K562 (cell line): ENCODE results near the gene LDAH. TPM values are rescaled to one million over a fixed set of nuclear protein-coding genes. Genes with fewer than 3 reads are reported as not detected.

Source experiments
- ATAC-seq: fragments of 200-7000 bp; cut with Tn5 transposase; 3 replicates; pipeline ENCODE4 v1.9.1; 2020; ENCODE audit warnings: moderate library complexity
- BruUV-seq: library from RNA; stranded (reverse); fragments of 400-500 nt; replicated peaks from 2 replicates; lab custom pipeline; 2021; lab: Mats Ljungman, UMichigan
- CTCF ChIA-PET: fragments of 300-600 bp; formaldehyde crosslinking; extraction: SDS; loops from one replicate; lab custom pipeline; 2021; ENCODE audit warnings: low intra/inter-chr PET ratio; lab: Yijun Ruan, JAX
- POLR2A ChIA-PET: fragments of 300-600, 350-650 bp; sonication (Branson Sonifier 250); formaldehyde crosslinking; extraction: SDS; loops from one replicate; lab custom pipeline; 2021; ENCODE audit warnings: antibody characterized with exemption, inconsistent platforms; lab: Yijun Ruan, JAX
- DNase-seq, 4 experiments: peaks; one replicate each; pipeline versions ENCODE4 v3.0.0 to v3.0.0-alpha.2; 2011 to 2018; ENCODE audit warnings: low spot score in 3 of 4, mixed read lengths in 3 of 4; ENCODE audit errors: extremely low read depth in 1 of 4
- FAIRE-seq: peaks from 2 replicates; lab custom pipeline; 2011; peaks lifted over from hg19 to GRCh38; lab: Jason Lieb, UNC
- H2AFZ ChIP-seq: 2 replicates; pipeline ENCODE4 v1.6.0; 2011; ENCODE audit warnings: low read depth, low read length, control low read depth, inconsistent platforms
- H3K27ac ChIP-seq: fragments of 200-600 bp; 3 replicates; pipeline ENCODE4 v1.8.0; 2011; ENCODE audit warnings: low read depth, mild to moderate bottlenecking, control low read depth, inconsistent platforms, low read length, moderate library complexity, mixed read lengths; ENCODE audit errors: extremely low read depth
- H3K27me3 ChIP-seq, 2 experiments: fragments of 300-600 bp in 1 of 2; 2 replicates in 1 of 2; 3 replicates in 1 of 2; pipeline versions ENCODE4 v1.6.0 to v1.8.0; 2011; ENCODE audit warnings: inconsistent platforms in 2 of 2, low read length in 2 of 2, mild to moderate bottlenecking in 1 of 2, mixed read lengths in 1 of 2, moderate library complexity in 1 of 2; ENCODE audit not compliant: control insufficient read depth in 2 of 2, insufficient read depth in 2 of 2
- H3K36me3 ChIP-seq: fragments of 300-600 bp; 3 replicates; pipeline ENCODE4 v1.8.0; 2011; ENCODE audit warnings: mild to moderate bottlenecking, low read length, inconsistent platforms; ENCODE audit not compliant: control insufficient read depth, insufficient read depth
- H3K4me1 ChIP-seq, 2 experiments: fragments of 200-600 bp in 1 of 2; replicated peaks in 1 of 2; 2 replicates in 1 of 2; 3 replicates in 1 of 2; pipeline versions ENCODE4 v1.5.1 to v1.8.0; 2011; ENCODE audit warnings: inconsistent platforms in 2 of 2, low read length in 2 of 2, mild to moderate bottlenecking in 1 of 2, mixed read lengths in 1 of 2, moderate library complexity in 1 of 2; ENCODE audit not compliant: control insufficient read depth in 2 of 2, insufficient read depth in 2 of 2
- H3K4me2 ChIP-seq: 2 replicates; pipeline ENCODE4 v1.6.1; 2011; ENCODE audit warnings: low read length, control low read depth, inconsistent platforms, mixed read lengths; ENCODE audit not compliant: insufficient read depth
- H3K4me3 ChIP-seq: fragments of 200-600 bp; sonication (generic), shearing (Covaris generic); 2 replicates; pipeline ENCODE4 v1.5.1; 2016; ENCODE audit warnings: control low read depth, inconsistent platforms
- H3K79me2 ChIP-seq: fragments of 200-600 bp; 3 replicates; pipeline ENCODE4 v1.8.0; 2011; ENCODE audit warnings: low read length, inconsistent platforms; ENCODE audit not compliant: control insufficient read depth, insufficient read depth
- H3K9ac ChIP-seq, 2 experiments: 2 replicates each; pipeline versions ENCODE4 v1.6.0 to v1.6.1; 2011; ENCODE audit warnings: low read depth in 2 of 2, low read length in 2 of 2, control low read depth in 1 of 2, inconsistent platforms in 1 of 2, mild to moderate bottlenecking in 1 of 2, mixed read lengths in 1 of 2; ENCODE audit not compliant: insufficient read depth in 1 of 2
- H3K9me1 ChIP-seq: one replicate; pipeline ENCODE4 v1.6.0; 2011; ENCODE audit warnings: inconsistent platforms, mild to moderate bottlenecking, low read length, moderate library complexity; ENCODE audit not compliant: control insufficient read depth, insufficient read depth
- H3K9me3 ChIP-seq: replicated peaks from 2 replicates; pipeline ENCODE4 v1.5.1; 2011; ENCODE audit warnings: low read depth, low read length, inconsistent platforms; ENCODE audit not compliant: control insufficient read depth, insufficient read depth
- H4K20me1 ChIP-seq: replicated peaks from 2 replicates; pipeline ENCODE4 v1.6.1; 2011; ENCODE audit warnings: low read length, inconsistent platforms, mixed read lengths; ENCODE audit not compliant: control insufficient read depth, insufficient read depth
- CHCHD3 ChIP-seq: fragments of 250-450 bp; sonication (Bioruptor Pico); IDR thresholded peaks from 2 replicates; pipeline ENCODE4 v2.1.2; 2022; ENCODE audit warnings: mild to moderate bottlenecking
- CTBP1 ChIP-seq: fragments of 450-650 bp; IDR thresholded peaks from 2 replicates; pipeline ENCODE4 v1.6.1; 2016; ENCODE audit warnings: borderline replicate concordance
- CTCFL ChIP-seq: IDR thresholded peaks from 2 replicates; pipeline ENCODE4 v1.6.1; 2011; ENCODE audit warnings: borderline replicate concordance, low read depth, mild to moderate bottlenecking, moderate library complexity, low read length; ENCODE audit not compliant: insufficient read depth, poor library complexity, severe bottlenecking
- GATA2 ChIP-seq: sonication (generic); formaldehyde crosslinking; IDR thresholded peaks from 2 replicates; pipeline ENCODE4 v1.4.0; 2020; ENCODE audit warnings: mild to moderate bottlenecking, missing genetic modification reagents
- MTA1 ChIP-seq: fragments of 450-650 bp; IDR thresholded peaks from 2 replicates; pipeline ENCODE4 v1.6.1; 2017; ENCODE audit warnings: borderline replicate concordance
- RFX1 ChIP-seq: fragments of 450-650 bp; IDR thresholded peaks from 2 replicates; pipeline ENCODE4 v1.6.1; 2016; ENCODE audit warnings: mild to moderate bottlenecking, moderate library complexity
- XRCC5 ChIP-seq: fragments of 200-400 bp; formaldehyde crosslinking; IDR thresholded peaks from 2 replicates; pipeline ENCODE4 v1.6.1; 2017; ENCODE audit warnings: low read depth, mild to moderate bottlenecking, low read length
- ZNF197 ChIP-seq: fragments of 200-800 bp; sonication (Bioruptor generic); IDR thresholded peaks from 2 replicates; pipeline ENCODE4 v1.6.1; 2016; ENCODE audit warnings: low read depth, missing genetic modification characterization, missing compliant biosample characterization
- ZNF444 ChIP-seq: fragments of 250-450 bp; sonication (Bioruptor Pico); IDR thresholded peaks from 2 replicates; pipeline ENCODE4 v1.4.0; 2020; ENCODE audit warnings: mild to moderate bottlenecking, moderate library complexity
- ZNF639 ChIP-seq, 2 experiments: fragments of 200-800 bp in 1 of 2; sonication (Bioruptor generic) in 1 of 2; sonication (generic) in 1 of 2; formaldehyde crosslinking in 1 of 2; IDR thresholded peaks in 1 of 2; conservative IDR thresholded peaks in 1 of 2; 2 replicates each; pipeline versions ENCODE4 v1.5.0 to v1.6.1; 2016 to 2020; ENCODE audit warnings: missing compliant biosample characterization in 1 of 2, missing genetic modification characterization in 1 of 2, missing genetic modification reagents in 1 of 2
- WGBS: fragments of 100-300 bp; shearing (Covaris generic); methylation state at CpG from one replicate; pipeline ENCODE4 v1.1.6; 2016; ENCODE audit warnings: low coverage, mixed read lengths; ENCODE audit not compliant: insufficient coverage; ENCODE audit errors: missing lambda C conversion rate; 5-methylcytosine and 5-hydroxymethylcytosine counted together
- in situ Hi-C: fragments of 300-500 bp; cut with MboI; formaldehyde crosslinking; loops from 4 replicates; pipeline ENCODE4 v1.15.0; 2018; ENCODE audit warnings: inconsistent platforms, mixed read lengths
- intact Hi-C: fragments of 100-400 bp; cut with micrococcal nuclease; formaldehyde crosslinking; loops from 2 replicates; pipeline ENCODE4 v1.14.2; 2022
- polyA plus RNA-seq, 8 experiments: library from polyadenylated mRNA; depleted of rRNA in 4 of 8; stranded (reverse) in 5 of 8; unstranded in 3 of 8; fragments of >200 nt; fragmentation: Nextera tagmentation in 2 of 8; fragmentation: Illumina TruSeq in 1 of 8; extraction: Ambion mirVana in 2 of 8; extraction: Trizol in 1 of 8; gene quantifications; 2 replicates each; pipeline versions ENCODE4 v1.2.1 to v1.2.3, GENCODE V29; 2011 to 2014; ENCODE audit warnings: inconsistent platforms in 1 of 8, missing spikeins in 1 of 8
- total RNA-seq, 7 experiments: library from RNA; depleted of rRNA in 6 of 7; stranded (reverse); fragments of >200 nt in 6 of 7; fragmentation: Illumina TruSeq in 2 of 7; extraction: Trizol in 2 of 7; gene quantifications; 2 replicates each; pipeline versions ENCODE4 v1.2.1 to v1.2.3, GENCODE V29; 2011 to 2021; ENCODE audit warnings: low replicate concordance in 1 of 7

LDAH gene
- total and polyA plus RNA-seq, 9 of the 15 experiments (the other 6 are each of a cell fraction or from before 2014, with no cell fraction given), result 22.3 to 60.1 (median 40.0) TPM

DNA sequence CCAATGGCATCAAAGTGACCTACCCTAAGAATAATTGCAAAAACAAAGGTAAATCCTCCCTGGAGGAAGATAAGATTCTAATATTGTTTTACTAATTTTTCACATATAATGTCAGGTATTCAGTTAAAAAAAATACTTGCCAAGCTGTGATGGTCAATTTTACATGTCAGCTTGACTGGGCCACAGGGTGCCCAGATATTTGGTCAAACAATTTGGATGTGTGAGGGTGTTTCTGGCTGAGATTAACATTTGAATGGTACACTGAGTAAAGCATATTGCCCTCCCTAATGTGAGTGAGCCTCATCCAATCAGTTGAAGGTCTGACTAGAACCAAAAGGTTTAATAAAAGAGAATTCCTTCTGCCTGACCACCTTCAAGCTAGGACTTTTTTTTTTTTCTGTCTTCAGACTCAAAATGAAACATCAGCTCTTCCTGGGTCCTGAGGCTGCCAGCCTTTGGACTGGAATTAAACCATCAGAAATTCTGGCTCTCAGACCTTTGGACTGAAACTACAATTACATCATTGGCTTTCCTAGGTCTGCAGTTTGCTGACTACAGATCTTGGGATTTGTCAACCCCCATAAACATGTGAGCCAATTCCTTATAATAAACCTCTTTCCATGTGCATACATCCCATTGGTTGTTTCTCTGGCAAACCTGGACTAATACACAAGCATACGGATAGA, 65.4 kb downstream of the LDAH start:
- BruUV-seq, result no TSS peak
- DNase-seq, result no peak
- CTCF ChIA-PET, result interaction anchor here (0.6 kb wide), 1 partner anchor 43 kb away, joined by 3 read pairs; no protein-coding TSS in a partner anchor

More for the DNA sequence above, 65.4 kb downstream of the LDAH start:
- H3K9ac ChIP-seq, result no peak overlapping the region
- no peak overlapping the region for H3K4me3 ChIP-seq
- intact Hi-C loops, result no loop called here
- 91% methylated on average over 1 of the region's 1 CpG for WGBS
- H2AFZ ChIP-seq, result no peak overlapping the region
- no peaks in the 10 kb centered on the region for H3K9me1 ChIP-seq
- peaks cover 10% of the 10 kb centered on the region; the same call in 1 of the 3 replicates for H3K36me3 ChIP-seq
- H3K4me2 ChIP-seq, result no peak overlapping the region
- no peaks in the 10 kb centered on the region for H3K4me1 ChIP-seq
- in situ Hi-C loops, result no loop called here
- TF ChIP-seq ZNF639 (CRISPR knock-in tag; conservative IDR thresholded peaks at IDR 0.05 in 1 of 2, IDR thresholded peaks at IDR 0.05 in 1 of 2), result no peak
- TF ChIP-seq CHCHD3 (CRISPR knock-in tag), result no peak
- TF ChIP-seq ZNF444 (CRISPR knock-in tag), result no peak
- no peak for TF ChIP-seq XRCC5
- no peak for TF ChIP-seq CTBP1
- TF ChIP-seq RFX1, result no peak
- TF ChIP-seq MTA1, result no peak
- no peak for TF ChIP-seq GATA2 (CRISPR knock-in tag)
- TF ChIP-seq CTCFL, result no peak
- TF ChIP-seq ZNF197 (CRISPR knock-in tag), result no peak
- 0 out of 2 replicates have a peak, but pooled peaks cover 3% of the 10 kb centered on the region for H3K9me3 ChIP-seq
- no peak for FAIRE-seq
- POLR2A ChIA-PET, result interaction anchor here (1.5 to 2.7 kb wide), 2 partner anchors 9 to 11 kb away, joined by 3 to 21 read pairs; no protein-coding TSS in a partner anchor
- no peak overlapping the region for H3K27ac ChIP-seq
- H3K79me2 ChIP-seq, result no peaks in the 10 kb centered on the region
- no peaks in the 10 kb centered on the region for H4K20me1 ChIP-seq
- H3K27me3 ChIP-seq, result no peaks in the 10 kb centered on the region
- no peak for ATAC-seq
